Measurements from ENCODE around the gene PIEZO2.
"Not testable (repeated sequence)": the region's sequence is repeated elsewhere in the genome, so short reads cannot be mapped to it uniquely, and the experiment has no call there.

Gene PIEZO2

DNA sequence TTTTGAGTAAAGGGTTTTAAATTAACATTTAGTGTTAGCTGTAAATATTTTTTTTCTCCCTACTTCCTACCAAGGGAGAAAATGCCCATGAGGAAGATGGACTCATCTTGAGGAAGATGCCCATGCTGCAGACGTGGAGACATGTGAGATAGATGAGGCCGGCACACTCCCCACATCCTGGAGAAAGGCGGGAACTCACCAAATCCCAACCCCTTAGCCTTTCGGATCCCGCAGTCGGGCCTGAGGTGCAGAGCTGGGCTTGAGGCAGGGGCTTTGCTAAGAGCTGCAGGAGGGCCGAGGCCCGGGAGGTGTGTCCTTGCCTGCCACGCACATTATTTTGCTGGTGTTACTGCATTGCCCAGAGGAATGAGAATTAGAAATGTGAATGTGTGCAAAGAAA is 485.6 kb downstream of the PIEZO2 start:
- no peak for TF ChIP-seq CTCF (IDR thresholded peaks at IDR 0.05; ENCODE audit: insufficient read depth, missing control alignments)
- FAIRE-seq: no peak
- no peak for DNase-seq (ENCODE audit: insufficient read length, low spot score)

- DNase-seq (ENCODE audit: insufficient read length, low spot score) (no peak), FAIRE-seq (no peak)
- no peak for TF ChIP-seq CTCF (IDR thresholded peaks at IDR 0.05; ENCODE audit: insufficient read depth, missing control alignments)
Measured at GRCh38 chr18:10661317-10661716, 488.1 kb downstream of the PIEZO2 start.

DNA sequence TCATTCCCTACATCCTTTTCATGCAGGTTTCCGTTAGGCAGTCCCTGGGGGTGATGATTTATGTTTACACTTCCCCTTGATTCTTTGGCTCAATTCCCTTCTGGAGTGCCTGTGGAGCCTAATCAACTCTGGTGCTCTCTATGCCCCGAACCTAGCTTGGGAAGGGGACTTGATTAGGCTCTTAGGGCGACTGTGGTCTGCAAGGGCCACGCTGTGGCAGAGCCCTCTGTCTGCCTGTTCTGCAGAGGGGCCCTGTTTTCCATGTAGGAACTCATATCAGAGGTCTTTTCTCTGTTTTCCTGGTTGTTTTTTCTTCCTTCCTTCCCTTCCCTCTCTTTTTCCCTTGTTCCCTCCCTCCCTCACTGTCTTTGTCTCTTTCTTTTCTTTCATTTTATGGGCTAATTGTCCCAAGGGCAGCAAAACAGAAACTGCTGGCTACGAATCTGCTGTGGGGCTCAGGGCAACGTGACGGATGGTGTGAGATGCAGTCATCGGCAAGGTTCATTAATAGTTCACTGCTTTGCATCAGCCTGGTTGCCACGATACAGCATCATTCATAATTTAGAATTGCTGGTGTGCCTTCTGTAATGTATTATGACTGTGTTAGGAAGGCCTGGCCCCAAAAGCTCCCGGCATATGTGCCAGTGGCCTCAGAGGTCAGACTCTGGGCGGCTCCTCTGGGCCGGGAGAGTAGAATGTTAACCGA is 489.0 kb downstream of the PIEZO2 start:
- FAIRE-seq: no peak
- DNase-seq (ENCODE audit: insufficient read length, low spot score): no peak
- TF ChIP-seq CTCF (IDR thresholded peaks at IDR 0.05; ENCODE audit: insufficient read depth, missing control alignments): no peak

DNA sequence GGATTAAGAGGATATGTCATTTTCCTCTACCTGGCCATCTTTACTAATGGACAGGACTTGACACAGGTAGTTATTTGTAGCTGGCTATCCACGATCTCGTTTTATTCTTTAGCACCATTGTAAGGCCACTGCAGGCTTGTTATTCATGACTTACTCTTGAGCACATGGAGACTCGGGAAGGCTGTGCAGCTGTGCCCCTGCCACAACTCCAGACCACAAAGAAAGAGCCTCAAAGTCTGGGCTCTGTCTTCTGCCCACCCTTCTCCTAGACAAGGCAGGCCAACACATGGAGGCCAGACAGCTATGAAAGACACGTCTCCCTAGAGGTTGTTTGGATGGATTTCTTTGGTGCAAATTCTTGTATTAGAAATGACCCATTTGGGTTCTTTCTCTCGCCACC is 489.8 kb downstream of the PIEZO2 start:
- TF ChIP-seq CTCF (IDR thresholded peaks at IDR 0.05; ENCODE audit: insufficient read depth, missing control alignments): no peak
- DNase-seq (ENCODE audit: insufficient read length, low spot score): no peak
- no peak for FAIRE-seq

- FAIRE-seq (no peak), DNase-seq (ENCODE audit: insufficient read length, low spot score) (no peak)
- no peak for TF ChIP-seq CTCF (IDR thresholded peaks at IDR 0.05; ENCODE audit: insufficient read depth, missing control alignments)
Measured at GRCh38 chr18:10659000-10659399, 490.4 kb downstream of the PIEZO2 start.

GRCh38 chr18:10644003-10644402 is 505.4 kb downstream of the PIEZO2 start:
- DNase-seq (ENCODE audit: insufficient read length, low spot score); FAIRE-seq: not testable (repeated sequence)

- not testable (repeated sequence) for DNase-seq (ENCODE audit: insufficient read length, low spot score); FAIRE-seq
Measured at GRCh38 chr18:10642915-10643524, 506.3 kb downstream of the PIEZO2 start.

GRCh38 chr18:10638539-10638885 is 510.9 kb downstream of the PIEZO2 start:
- not testable (repeated sequence) for DNase-seq (ENCODE audit: insufficient read length, low spot score); FAIRE-seq

DNA sequence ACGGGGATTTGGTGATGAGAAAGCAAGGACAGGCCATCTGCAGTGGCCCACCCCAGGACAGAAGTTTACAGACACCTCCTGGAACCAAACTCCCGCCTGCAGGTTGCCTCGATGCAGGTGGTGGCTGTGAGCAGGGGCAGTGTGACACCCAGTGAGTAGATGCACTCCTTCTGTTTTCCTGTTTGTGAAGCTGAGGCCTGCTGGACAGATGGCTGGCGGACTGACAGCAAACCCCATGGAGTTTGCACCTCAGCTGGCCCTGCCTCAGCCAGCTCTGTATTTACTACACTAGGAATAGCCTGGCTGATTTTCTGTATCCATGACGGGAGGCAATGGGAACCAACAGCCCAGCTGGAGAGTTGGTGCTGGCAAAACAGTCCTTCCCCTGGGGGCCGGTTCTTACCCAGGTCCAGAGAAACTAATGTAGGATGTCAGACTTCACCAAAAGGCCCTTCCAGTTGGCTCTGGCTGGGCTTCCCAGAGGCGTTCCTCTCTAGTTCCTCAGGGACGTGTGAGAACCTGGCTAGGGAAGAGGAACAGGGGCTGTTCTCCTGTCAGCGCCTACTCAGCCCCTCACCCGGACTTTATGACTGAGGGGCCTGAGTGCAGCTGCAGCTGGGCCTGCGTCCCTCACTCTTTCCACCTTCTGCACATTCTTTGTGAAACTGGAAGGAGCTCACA is 511.4 kb downstream of the PIEZO2 start:
- not testable (repeated sequence) for FAIRE-seq; DNase-seq (ENCODE audit: insufficient read length, low spot score)

- not testable (repeated sequence) for DNase-seq (ENCODE audit: insufficient read length, low spot score); FAIRE-seq
Measured at GRCh38 chr18:10629076-10629475, 520.3 kb downstream of the PIEZO2 start.

GRCh38 chr18:10626606-10627213 is 522.7 kb downstream of the PIEZO2 start:
- not testable (repeated sequence) for FAIRE-seq

GRCh38 chr18:10623606-10624005 is 525.8 kb downstream of the PIEZO2 start:
- not testable (repeated sequence) for FAIRE-seq

More at GRCh38 chr18:10626606-10627213, 522.7 kb downstream of the PIEZO2 start:
- DNase-seq (ENCODE audit: insufficient read length, low spot score): not testable (repeated sequence)

DNA sequence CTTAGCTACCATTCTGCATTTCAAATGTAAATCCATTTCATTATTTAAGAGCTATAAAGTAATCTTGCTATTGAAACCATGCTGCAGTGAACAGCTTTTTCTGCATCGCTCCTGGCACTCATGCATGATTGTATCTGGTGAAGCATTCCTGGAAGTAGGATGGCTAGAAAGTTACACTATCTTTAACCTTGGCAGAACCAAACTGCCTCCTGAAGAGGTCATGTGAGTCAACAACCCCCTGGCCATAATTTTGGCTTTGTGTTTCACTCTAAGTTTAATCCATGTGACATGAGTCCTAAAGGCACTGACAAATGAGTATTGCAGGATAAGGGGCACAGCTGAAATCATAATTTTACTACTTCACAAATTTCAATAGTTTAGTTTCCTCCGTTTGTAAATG is 526.4 kb downstream of the PIEZO2 start:
- not testable (repeated sequence) for FAIRE-seq; DNase-seq (ENCODE audit: insufficient read length, low spot score)

More at GRCh38 chr18:10623606-10624005, 525.8 kb downstream of the PIEZO2 start:
- not testable (repeated sequence) for DNase-seq (ENCODE audit: insufficient read length, low spot score)

Data from D721Med (cell line).